Measurements from ENCODE around the gene IL17D. TPM values are rescaled to one million over a fixed set of nuclear protein-coding genes. Genes with fewer than 3 reads are reported as not detected.

Gene IL17D
- total RNA-seq, 2 experiments from 2014 or later, result 0.49 to 0.54 TPM

DNA sequence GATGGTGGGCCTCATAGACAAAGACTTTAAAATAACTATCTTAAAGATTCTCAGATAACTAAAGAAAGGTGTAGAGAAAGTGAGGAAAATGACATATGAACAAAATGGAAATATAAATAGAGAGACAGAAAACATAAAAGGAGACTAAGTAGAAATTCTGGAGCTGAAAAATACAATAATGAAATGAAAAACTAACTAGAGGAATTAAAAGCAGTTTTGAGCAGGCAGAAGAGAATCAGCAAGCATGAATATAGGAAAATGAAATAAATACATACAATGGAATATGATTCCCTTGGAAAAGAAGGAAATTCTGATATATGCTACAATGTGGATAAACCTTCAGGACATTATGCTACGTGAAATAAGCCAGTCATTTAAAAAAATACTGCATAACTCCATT is 66.3 kb downstream of the IL17D start:
- H3K4me1 Mint-ChIP-seq (ENCODE audit: low read depth), result peaks cover 43% of the 10 kb centered on the region
- peaks cover 67% of the 10 kb centered on the region for H3K36me3 Mint-ChIP-seq (ENCODE audit: low read depth)
- DNase-seq (no peak), ATAC-seq (no peak)
- peaks cover 31% of the 10 kb centered on the region for H3K9me3 Mint-ChIP-seq
- H3K27ac Mint-ChIP-seq, result peak overlapping the region; percentile 47
- TF ChIP-seq CTCF (IDR thresholded peaks at IDR 0.05), result no peak
- H3K27me3 Mint-ChIP-seq, result no peaks in the 10 kb centered on the region
- ChIA-PET POLR2A (no interaction called here), CTCF (interaction anchor here (1.6 kb wide), 1 partner anchor 20 kb away, joined by 3 read pairs; no protein-coding TSS in a partner anchor)
- H3K4me3 Mint-ChIP-seq, result no peak overlapping the region
- intact Hi-C loops (cut with micrococcal nuclease), result loop anchor here (5.0 kb wide), 1 partner anchor 63 kb away; no protein-coding TSS in a partner anchor

Other genes with a start within 250 kb of the IL17D start
- 1 to 10 TPM; 8.5 to 9.4 TPM for gene CRYL1, start 177.8 kb upstream of the IL17D start, total RNA-seq
- gene IFT88, start 136.5 kb upstream of the IL17D start, total RNA-seq, result 1 to 10 TPM; 2.2 to 2.5 TPM
- gene EEF1AKMT1, start 70.3 kb downstream of the IL17D start, total RNA-seq, result 10 to 100 TPM; 18.7 to 19.6 TPM
- 10 to 100 TPM; 26.6 to 28.0 TPM for gene XPO4, start 199.0 kb downstream of the IL17D start, total RNA-seq

All from activated CD8-positive, alpha-beta T cell treated with anti-CD3 and anti-CD28 coated beads for 36 hours (primary cell).